Right ventricle myocardium inferior (tissue), 1 donor: ENCODE data around the gene CCDC27. TPM values are rescaled to one million over a fixed set of nuclear protein-coding genes. Genes with fewer than 3 reads are reported as not detected.
"Not testable (repeated sequence)": the region's sequence is repeated elsewhere in the genome, so short reads cannot be mapped to it uniquely, and the experiment has no call there.

Experiments used
- ATAC-seq: fragments of 200-7000 bp; cut with Tn5 transposase; one replicate; pipeline ENCODE4 v1.9.1; 2020; ENCODE audit warnings: mild to moderate bottlenecking, moderate library complexity
- DNase-seq: peaks from one replicate; pipeline ENCODE4 v3.0.0; 2021; ENCODE audit errors: missing footprints
- intact Hi-C: fragments of 100-400 bp; cut with DNase I; formaldehyde crosslinking; loops from one replicate; pipeline ENCODE4 v1.11.0; 2022
- total RNA-seq: library from RNA; stranded (reverse); fragmentation: NEBNext Ultra II Directional; extraction: Animal tissue kit (Norgen Biotek cat#: 25700); gene quantifications from one replicate; pipeline ENCODE4 v1.2.1, GENCODE V29; 2021
- donor health status: DM: no; HTN: yes; CAD: no; lungs with severe emphysema.

The CCDC27 gene
- total RNA-seq, 1 donor from 2014 or later: not detected

DNA sequence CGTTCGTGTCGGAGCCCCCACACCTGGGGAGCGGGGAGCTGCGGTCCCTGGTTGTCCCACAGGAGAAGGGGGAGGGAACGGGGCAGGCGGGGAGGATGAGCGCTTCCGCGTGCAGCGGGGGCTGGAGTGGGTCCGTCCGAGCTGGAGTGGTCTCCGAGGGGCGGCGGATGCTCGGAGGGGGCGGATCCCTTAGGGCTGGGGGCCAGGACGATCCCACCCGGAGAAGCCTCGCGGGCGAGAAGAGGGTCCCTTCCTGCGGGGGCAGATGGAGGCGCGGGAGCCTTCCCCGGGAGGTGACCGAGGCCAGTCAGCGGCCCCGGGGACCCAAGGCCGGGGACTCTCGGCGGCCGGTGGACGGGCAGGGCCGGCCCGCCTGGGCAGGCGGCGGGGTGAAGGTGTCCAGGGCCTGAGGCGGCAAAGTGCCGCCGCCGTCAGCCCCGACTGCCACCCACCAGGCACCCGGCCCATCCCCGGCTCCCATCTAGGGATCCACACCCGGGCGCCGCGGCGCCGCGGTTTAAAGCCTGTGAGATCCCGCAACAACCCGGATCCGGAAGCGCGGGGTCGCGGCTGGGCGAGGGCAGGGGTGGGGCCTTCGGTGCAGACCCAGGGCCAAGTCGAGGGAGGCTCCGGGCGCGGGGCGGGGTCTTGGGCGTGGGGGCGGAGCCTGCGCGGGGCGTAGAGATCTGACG, 5.3 kb upstream of the CCDC27 start:
- intact Hi-C loops: loop anchor here (5.0 kb wide), 1 partner anchor 50 kb away; the partner anchor contains the start of gene LRRC47

DNA sequence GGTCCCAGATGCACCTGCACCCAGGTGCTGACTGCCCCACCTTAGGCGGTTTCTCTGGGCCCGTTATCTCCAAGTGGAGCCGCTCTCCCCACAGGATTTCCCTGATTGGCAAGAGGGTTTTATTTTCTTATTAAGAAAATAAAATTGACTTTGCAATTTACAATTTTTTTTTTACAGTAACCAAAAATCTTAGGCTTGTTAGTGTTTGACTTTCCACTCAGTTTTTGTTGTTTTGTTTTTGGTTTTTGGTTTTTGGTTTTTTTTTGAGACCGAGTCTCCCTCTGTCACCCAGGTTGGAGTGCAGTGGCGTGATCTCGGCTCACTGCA, 4.8 kb upstream of the CCDC27 start:
- ATAC-seq (no peak), DNase-seq (no peak)
- intact Hi-C loops: loop anchor here (5.0 kb wide), 1 partner anchor 50 kb away; the partner anchor contains the start of gene LRRC47

More for the DNA sequence above, 5.3 kb upstream of the CCDC27 start:
- DNase-seq (peak; percentile 95), ATAC-seq (peak; percentile 97)

DNA sequence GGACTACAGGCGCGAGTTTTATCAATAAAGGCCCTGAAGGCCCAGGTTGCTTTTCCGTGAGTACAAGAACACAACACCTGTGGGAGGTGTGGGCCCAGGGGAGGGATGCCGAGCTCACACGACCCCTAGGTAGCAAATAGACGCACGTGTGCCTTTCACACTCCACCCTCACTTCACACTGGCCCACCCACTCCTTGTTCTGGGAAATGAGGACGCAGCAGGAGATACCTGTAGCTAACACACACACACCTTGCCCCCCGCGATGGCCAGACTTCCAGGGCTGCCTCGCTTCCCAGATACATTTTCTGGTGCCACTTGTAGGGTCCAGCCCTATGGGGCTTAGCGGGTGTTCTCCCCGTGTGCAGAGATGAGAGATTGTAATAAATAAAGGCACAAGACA, 4.3 kb upstream of the CCDC27 start:
- DNase-seq: no peak
- ATAC-seq: no peak
- intact Hi-C loops: loop anchor here (5.0 kb wide), 1 partner anchor 49 kb away; the partner anchor contains the start of gene LRRC47

- intact Hi-C loops: loop anchor here (5.0 kb wide), 1 partner anchor 49 kb away; the partner anchor contains the start of gene LRRC47
- not testable (repeated sequence) for ATAC-seq, DNase-seq
Observed at GRCh38 chr1:3748316-3748900, 3.8 kb upstream of the CCDC27 start.

DNA sequence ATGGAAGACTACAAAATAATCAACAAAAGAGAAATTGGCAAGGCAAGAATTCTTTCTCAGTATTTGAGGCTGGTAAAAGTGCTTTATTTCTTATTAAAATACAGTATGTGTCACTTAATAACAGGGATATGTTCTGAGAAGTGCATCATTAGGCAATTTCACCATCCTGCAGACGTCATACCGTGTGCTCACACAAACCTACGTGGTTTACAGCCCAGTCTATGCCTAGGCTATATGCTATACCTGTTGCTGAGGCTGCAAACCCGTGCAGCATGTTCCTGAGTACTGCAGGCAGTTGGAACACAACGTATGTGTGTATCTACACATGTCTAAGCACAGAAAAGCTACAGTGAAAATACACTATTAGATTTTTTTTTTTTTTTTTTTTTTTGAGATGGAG, 2.7 kb upstream of the CCDC27 start:
- intact Hi-C loops: loop anchor here (5.0 kb wide), 1 partner anchor 48 kb away; the partner anchor contains the start of gene LRRC47
- ATAC-seq (no peak), DNase-seq (no peak)

DNA sequence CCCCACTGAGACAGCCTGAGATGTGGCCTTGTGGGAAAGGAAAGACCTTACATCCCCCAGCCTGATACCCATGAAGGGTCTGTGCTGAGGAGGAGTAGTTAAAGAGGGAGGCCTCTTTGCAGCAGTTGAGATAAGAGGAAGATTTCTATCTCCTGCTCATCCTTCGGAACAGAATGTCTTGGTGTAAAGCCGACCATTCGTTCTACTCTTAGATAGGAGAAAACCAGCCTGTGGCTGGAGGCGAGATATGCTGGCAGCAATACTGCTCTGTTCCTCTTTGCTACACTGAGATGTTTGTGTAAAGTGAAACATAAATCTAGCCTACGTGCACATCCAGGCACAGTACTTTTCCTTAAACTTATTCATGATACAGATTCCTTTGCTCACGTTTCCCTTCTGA, 1.5 kb upstream of the CCDC27 start:
- intact Hi-C loops: no loop called here
- ATAC-seq (no peak), DNase-seq (no peak)

DNA sequence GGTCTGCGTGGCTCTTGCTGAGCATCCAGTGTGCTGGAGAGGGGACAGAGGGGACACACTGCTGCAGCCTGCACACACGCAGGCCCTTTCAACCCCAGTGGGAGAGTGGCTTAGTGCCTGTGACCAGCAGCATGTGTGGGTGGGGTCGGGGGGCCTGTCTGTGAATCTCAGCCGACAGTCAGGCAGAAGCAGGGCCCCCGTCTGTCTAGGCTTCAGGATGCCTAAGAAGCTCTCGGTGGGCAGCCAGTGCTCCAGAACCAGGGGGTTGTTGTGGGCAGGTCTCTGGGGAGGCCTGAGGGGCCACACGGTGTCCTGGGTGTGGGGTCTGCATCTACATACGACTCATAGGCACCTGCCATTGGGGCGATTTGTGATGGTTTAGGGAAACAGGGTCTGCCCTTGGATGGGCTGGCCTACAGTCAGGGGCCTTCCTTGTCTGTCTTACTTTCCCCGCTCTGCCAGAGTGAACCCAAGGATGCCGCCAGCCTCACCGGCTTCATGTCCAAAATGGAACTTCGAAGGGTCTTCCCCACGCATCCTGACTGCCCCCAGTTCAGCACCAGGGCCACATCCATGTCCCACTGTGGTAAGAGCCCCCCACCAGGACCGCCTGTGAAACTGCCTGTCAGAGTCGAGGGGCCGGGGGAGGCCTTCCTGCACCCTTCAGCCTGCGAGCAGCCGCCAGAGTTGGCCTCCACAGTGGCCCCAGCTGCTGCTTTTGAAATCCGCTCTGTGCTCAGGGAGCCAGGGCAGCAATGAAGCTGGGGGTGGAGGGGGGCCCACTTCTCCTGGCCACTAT, 1.6 kb downstream of the CCDC27 start:
- intact Hi-C loops: no loop called here
- DNase-seq: no peak
- no peak for ATAC-seq

DNA sequence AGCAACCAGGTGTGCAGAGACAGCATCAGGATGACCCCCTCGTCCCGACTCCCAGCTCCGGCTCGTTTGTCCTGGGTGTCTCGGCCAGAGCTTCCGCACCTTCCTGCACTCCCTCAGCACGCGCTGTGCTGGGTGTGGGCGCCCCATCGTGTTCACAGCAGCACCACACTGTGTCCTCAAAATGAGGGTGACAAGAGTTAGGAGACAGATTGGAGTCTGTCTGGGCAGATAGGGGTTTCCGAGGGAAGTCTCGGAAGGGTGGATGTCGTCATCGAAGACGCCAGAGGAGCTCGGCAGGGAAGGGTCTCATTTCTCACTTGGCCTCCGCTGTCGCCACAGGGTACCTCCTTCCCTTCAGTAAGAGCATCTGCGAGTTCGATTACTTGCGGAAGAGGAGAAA, 4.1 kb downstream of the CCDC27 start:
- ATAC-seq (no peak), DNase-seq (no peak)

DNA sequence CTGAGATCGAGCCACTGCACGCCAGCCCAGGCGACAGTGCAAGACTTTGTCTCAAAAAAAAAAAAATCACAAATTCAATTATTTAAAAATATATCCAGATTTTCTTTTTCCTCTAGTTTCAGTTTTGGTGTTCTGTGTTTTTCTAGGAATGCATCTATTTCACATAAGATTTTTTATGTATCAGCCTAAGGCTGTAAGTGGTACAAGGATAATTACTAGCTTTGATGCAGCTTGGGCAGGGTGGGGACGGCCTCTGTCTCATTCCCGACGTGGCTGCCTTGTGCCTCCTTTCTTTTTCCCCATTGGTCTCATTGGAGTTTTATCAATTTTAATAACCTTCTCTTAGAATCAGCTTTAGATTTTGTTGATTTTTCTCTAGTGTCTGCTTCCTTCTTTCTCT, 6.9 kb downstream of the CCDC27 start:
- DNase-seq (peak; percentile 20), ATAC-seq (no peak)
- intact Hi-C loops: no loop called here

More for the DNA sequence above, 4.1 kb downstream of the CCDC27 start:
- intact Hi-C loops: no loop called here

DNA sequence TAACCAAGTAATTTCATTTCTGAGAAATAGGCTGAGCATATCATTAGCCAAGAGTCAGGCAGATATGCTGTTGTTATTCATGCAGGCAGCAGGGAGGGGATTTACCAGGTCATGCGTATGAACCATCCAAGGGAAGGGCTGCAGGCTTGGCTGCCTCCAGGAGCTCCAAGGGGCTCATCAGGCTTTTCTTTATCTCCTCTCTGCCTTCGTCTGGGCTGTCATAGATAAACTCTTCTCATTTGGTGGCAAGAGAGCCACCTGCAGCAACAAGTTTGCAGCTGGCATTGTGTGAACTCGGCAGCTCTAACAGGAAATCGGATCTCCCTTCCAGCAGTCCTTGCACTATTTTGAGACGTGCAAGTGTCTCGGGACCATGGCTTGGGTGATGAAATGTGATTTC, 7.5 kb downstream of the CCDC27 start:
- no peak for ATAC-seq
- DNase-seq: no peak
- intact Hi-C loops: no loop called here

DNA sequence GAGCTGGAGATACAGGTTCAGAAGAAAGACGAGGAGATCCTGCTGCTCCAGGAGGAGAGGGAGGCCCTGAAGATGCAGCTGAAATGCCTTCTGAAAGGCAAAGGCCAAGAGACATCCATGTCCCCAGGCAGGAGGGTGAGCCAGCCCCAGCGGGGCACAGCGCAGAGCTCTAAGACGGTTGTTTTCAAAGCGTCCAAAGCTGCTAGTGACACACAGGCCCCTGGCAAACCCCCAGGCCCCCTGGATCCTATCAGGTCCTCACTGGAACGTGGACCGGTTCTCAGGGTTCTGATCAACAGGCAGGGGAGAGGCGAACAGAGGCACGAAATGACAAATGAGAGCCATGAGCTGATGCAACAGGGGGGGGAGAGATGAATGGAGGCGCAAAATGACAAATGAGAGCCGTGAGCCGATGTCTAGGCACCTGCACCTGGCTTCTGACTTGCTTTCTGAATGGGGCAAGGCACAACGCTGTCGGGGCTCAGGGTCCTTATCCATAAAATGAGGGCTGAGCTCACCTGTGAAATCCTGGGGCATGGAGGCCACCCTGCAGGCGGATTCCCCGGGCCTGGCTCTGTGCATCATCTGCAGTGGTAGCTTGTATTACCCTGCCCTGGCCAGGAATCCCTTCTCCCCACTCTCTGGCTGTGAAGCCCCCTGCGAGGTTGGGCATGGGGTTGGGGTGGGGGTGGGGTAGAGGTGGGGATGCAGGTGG, 9.2 kb downstream of the CCDC27 start:
- ATAC-seq (no peak), DNase-seq (no peak)
- intact Hi-C loops: no loop called here

- DNase-seq (peak; percentile 57), ATAC-seq (no peak)
- intact Hi-C loops: no loop called here
Observed at GRCh38 chr1:3762151-3762872, 10.1 kb downstream of the CCDC27 start.

GRCh38 chr1:3762873-3763228, 10.6 kb downstream of the CCDC27 start:
- intact Hi-C loops: no loop called here
- DNase-seq (no peak), ATAC-seq (no peak)

DNA sequence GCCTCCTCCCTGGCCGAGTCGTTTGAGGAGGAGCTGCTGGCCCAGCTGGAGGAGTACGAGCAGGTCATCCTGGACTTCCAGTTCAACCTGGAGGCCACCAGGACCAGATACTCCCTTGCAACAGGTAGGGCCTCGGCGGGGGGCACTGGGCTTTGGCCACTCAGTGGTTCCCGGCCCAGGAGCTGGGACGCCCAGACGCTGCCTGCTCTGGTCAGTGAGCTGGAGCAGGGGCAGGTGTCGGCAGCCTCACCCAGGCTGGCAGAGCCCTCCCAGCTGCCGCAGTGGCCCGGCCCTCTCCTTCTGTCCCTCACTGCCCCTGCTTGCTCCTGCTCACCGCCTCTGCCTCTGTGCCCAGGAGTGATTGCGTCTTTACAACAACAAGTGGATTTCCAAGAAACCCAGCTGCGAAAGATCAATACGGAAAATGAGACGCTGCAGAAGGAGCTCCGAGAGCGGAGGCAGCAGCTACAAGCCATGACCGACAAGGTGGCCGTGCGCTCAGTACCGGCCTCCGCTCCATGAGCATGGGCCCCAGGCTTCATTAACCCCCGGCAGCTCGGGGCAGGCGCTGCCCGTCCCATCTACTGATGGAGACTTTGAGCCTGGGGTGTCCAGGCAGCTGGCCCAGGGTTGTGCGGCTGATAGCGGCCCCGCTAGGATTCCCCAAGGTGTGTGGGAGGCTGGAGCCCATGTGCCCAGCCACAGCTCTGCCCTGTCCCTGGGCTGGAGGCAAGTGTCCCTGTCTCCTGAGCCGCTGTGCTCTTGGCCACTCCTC, 11.3 kb downstream of the CCDC27 start:
- no peak for ATAC-seq
- intact Hi-C loops: no loop called here
- peak; percentile 55 for DNase-seq

- intact Hi-C loops: no loop called here
- DNase-seq (peak; percentile 39), ATAC-seq (no peak)
Observed at GRCh38 chr1:3767328-3767925, 15.2 kb downstream of the CCDC27 start.

- DNase-seq (peak; percentile 58), ATAC-seq (no peak)
- intact Hi-C loops: no loop called here
Observed at GRCh38 chr1:3768811-3769390, 16.7 kb downstream of the CCDC27 start.
